ENCODE measurements around the gene PALS1. TPM values are rescaled to one million over a fixed set of nuclear protein-coding genes. Genes with fewer than 3 reads are reported as not detected.

The PALS1 gene
- total RNA-seq, 1 experiment from 2014 or later, result 18.0 TPM

- CTCF ChIA-PET, result no interaction called here
- H3K27ac ChIP-seq (ENCODE audit: low read depth, low read length), result no peak overlapping the region
Measured at GRCh38 chr14:67207810-67208209, 33.4 kb upstream of the PALS1 start.

GRCh38 chr14:67218126-67218525 lies 23.1 kb upstream of the PALS1 start:
- BruUV-seq (replicated peaks), result no TSS peak
- no peak for TF ChIP-seq POLR2A (IDR thresholded peaks at IDR 0.05; ENCODE audit: borderline replicate concordance, extremely low read depth, insufficient read depth, insufficient read length)
- no peak for TF ChIP-seq ZBTB33 (IDR thresholded peaks at IDR 0.05; ENCODE audit: extremely low read depth, insufficient replicate concordance, low read length)
- no peak for TF ChIP-seq ZNF274 (IDR thresholded peaks at IDR 0.05; ENCODE audit: low read depth, low read length)
- TF ChIP-seq ZFX (IDR thresholded peaks at IDR 0.05), result no peak
- no peak for TF ChIP-seq YY1 (IDR thresholded peaks at IDR 0.05; ENCODE audit: extremely low read depth, insufficient replicate concordance, low read depth, low read length)
- TF ChIP-seq, protein P1, sequence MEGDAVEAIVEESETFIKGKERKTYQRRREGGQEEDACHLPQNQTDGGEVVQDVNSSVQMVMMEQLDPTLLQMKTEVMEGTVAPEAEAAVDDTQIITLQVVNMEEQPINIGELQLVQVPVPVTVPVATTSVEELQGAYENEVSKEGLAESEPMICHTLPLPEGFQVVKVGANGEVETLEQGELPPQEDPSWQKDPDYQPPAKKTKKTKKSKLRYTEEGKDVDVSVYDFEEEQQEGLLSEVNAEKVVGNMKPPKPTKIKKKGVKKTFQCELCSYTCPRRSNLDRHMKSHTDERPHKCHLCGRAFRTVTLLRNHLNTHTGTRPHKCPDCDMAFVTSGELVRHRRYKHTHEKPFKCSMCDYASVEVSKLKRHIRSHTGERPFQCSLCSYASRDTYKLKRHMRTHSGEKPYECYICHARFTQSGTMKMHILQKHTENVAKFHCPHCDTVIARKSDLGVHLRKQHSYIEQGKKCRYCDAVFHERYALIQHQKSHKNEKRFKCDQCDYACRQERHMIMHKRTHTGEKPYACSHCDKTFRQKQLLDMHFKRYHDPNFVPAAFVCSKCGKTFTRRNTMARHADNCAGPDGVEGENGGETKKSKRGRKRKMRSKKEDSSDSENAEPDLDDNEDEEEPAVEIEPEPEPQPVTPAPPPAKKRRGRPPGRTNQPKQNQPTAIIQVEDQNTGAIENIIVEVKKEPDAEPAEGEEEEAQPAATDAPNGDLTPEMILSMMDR (IDR thresholded peaks at IDR 0.05 in 2 of 3, conservative IDR thresholded peaks at IDR 0.05 in 1 of 3; ENCODE audit: borderline replicate concordance in 1 of 3, insufficient read depth in 1 of 3, low read depth in 2 of 3, low read length in 2 of 3), result no peak
- TF ChIP-seq RAD21 (IDR thresholded peaks at IDR 0.05; ENCODE audit: low read depth), result no peak
- no peak for TF ChIP-seq CEBPB (IDR thresholded peaks at IDR 0.05; ENCODE audit: low read depth)
- TF ChIP-seq, protein P2, sequence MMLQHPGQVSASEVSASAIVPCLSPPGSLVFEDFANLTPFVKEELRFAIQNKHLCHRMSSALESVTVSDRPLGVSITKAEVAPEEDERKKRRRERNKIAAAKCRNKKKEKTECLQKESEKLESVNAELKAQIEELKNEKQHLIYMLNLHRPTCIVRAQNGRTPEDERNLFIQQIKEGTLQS (IDR thresholded peaks at IDR 0.05), result no peak

More at GRCh38 chr14:67207810-67208209, 33.4 kb upstream of the PALS1 start:
- DNase-seq (ENCODE audit: low read depth, low spot score) (no peak), ATAC-seq (no peak)
- Histone ChIP-seq H3K9me2 (ENCODE audit: insufficient read depth) (no peaks in the 10 kb centered on the region), H4K20me1 (ENCODE audit: insufficient read depth) (no peaks in the 10 kb centered on the region), H3K9me3 (ENCODE audit: control insufficient read depth in 1 of 2, insufficient read depth in 1 of 2, low read depth in 1 of 2, low read length in 2 of 2) (no peaks in the 10 kb centered on the region), H3K9ac (ENCODE audit: low read length) (no peak overlapping the region), H3K4me1 (ENCODE audit: control insufficient read depth in 1 of 2, insufficient read depth in 2 of 2, low read length in 2 of 2) (no peaks in the 10 kb centered on the region), H2AFZ (ENCODE audit: low read depth, low read length, poor library complexity, severe bottlenecking) (no peak overlapping the region), H3K36me3 (ENCODE audit: control insufficient read depth in 1 of 2, insufficient read depth in 2 of 2, low read length in 2 of 2) (no peaks in the 10 kb centered on the region), H3K79me2 (ENCODE audit: insufficient read depth, low read length) (no peaks in the 10 kb centered on the region), H3K4me3 (replicated peaks in 1 of 2; ENCODE audit: low read depth in 1 of 2, low read length in 2 of 2) (no peak overlapping the region), H3K4me2 (ENCODE audit: low read length) (no peak overlapping the region), H3K27me3 (ENCODE audit: insufficient read depth, low read length) (no peaks in the 10 kb centered on the region)
- intact Hi-C loops (cut with micrococcal nuclease), result no loop called here
- ChIA-PET POLR2A (no interaction called here), RAD21 (ENCODE audit: low non-redundant PET in 1 of 2, low total read pairs in 2 of 2, uncharacterized antibody in 2 of 2, unreplicated experiment in 2 of 2) (no interaction called here)
- no TSS peak for BruUV-seq (replicated peaks)
- TF ChIP-seq JUND (IDR thresholded peaks at IDR 0.05) (no peak), TCF7L2 (IDR thresholded peaks at IDR 0.05; ENCODE audit: borderline replicate concordance, extremely low read depth, insufficient read depth, insufficient read length) (no peak), SP1 (IDR thresholded peaks at IDR 0.05; ENCODE audit: low read depth) (no peak)
- TF ChIP-seq, protein P1 (IDR thresholded peaks at IDR 0.05 in 2 of 3, conservative IDR thresholded peaks at IDR 0.05 in 1 of 3; ENCODE audit: borderline replicate concordance in 1 of 3, insufficient read depth in 1 of 3, low read depth in 2 of 3, low read length in 2 of 3), result no peak
- TF ChIP-seq, protein P2 (IDR thresholded peaks at IDR 0.05), result no peak

More at GRCh38 chr14:67218126-67218525, 23.1 kb upstream of the PALS1 start:
- ChIA-PET CTCF (no interaction called here), POLR2A (no interaction called here), RAD21 (ENCODE audit: low non-redundant PET in 1 of 2, low total read pairs in 2 of 2, uncharacterized antibody in 2 of 2, unreplicated experiment in 2 of 2) (no interaction called here)
- no peaks in the 10 kb centered on the region for H3K79me2 ChIP-seq (ENCODE audit: insufficient read depth, low read length)
- H3K4me1 ChIP-seq (ENCODE audit: control insufficient read depth in 1 of 2, insufficient read depth in 2 of 2, low read length in 2 of 2), result peaks cover 13 to 16% of the 10 kb centered on the region in 2 experiments
- DNase-seq (ENCODE audit: low read depth, low spot score) (no peak), ATAC-seq (no peak)
- H3K9ac ChIP-seq (ENCODE audit: low read length), result no peak overlapping the region
- H3K27ac ChIP-seq (ENCODE audit: low read depth, low read length), result no peak overlapping the region
- no peaks in the 10 kb centered on the region for H4K20me1 ChIP-seq (ENCODE audit: insufficient read depth)
- H3K36me3 ChIP-seq (ENCODE audit: control insufficient read depth in 1 of 2, insufficient read depth in 2 of 2, low read length in 2 of 2), result no peaks in the 10 kb centered on the region
- H3K4me3 ChIP-seq (replicated peaks in 1 of 2; ENCODE audit: low read depth in 1 of 2, low read length in 2 of 2), result no peak overlapping the region
- H2AFZ ChIP-seq (ENCODE audit: low read depth, low read length, poor library complexity, severe bottlenecking), result no peak overlapping the region
- H3K27me3 ChIP-seq (ENCODE audit: insufficient read depth, low read length), result no peaks in the 10 kb centered on the region
- H3K4me2 ChIP-seq (ENCODE audit: low read length), result no peak overlapping the region
- H3K9me3 ChIP-seq (ENCODE audit: control insufficient read depth in 1 of 2, insufficient read depth in 1 of 2, low read depth in 1 of 2, low read length in 2 of 2), result no peaks in the 10 kb centered on the region
- intact Hi-C loops (cut with micrococcal nuclease), result no loop called here
- no peaks in the 10 kb centered on the region for H3K9me2 ChIP-seq (ENCODE audit: insufficient read depth)

Measured in HCT116 (cell line).